HFF-Myc (cell line): ENCODE data around the gene MED27.

Experiments used
- DNase-seq: peaks from one replicate; pipeline ENCODE4 v3.0.0-alpha.2; 2011; ENCODE audit warnings: low read depth; ENCODE audit errors: extremely low read depth
- H3K4me3 ChIP-seq: replicated peaks from 2 replicates; pipeline ENCODE4 v1.5.1; 2011; ENCODE audit warnings: low read depth, mild to moderate bottlenecking, control low read depth, low read length
- TF ChIP-seq, protein P1 (sequence below): IDR thresholded peaks from 2 replicates; pipeline ENCODE4 v1.5.1; 2012; ENCODE audit warnings: mild to moderate bottlenecking, low read depth, low read length, control low read depth; ENCODE audit errors: missing control alignments

The MED27 gene

DNA sequence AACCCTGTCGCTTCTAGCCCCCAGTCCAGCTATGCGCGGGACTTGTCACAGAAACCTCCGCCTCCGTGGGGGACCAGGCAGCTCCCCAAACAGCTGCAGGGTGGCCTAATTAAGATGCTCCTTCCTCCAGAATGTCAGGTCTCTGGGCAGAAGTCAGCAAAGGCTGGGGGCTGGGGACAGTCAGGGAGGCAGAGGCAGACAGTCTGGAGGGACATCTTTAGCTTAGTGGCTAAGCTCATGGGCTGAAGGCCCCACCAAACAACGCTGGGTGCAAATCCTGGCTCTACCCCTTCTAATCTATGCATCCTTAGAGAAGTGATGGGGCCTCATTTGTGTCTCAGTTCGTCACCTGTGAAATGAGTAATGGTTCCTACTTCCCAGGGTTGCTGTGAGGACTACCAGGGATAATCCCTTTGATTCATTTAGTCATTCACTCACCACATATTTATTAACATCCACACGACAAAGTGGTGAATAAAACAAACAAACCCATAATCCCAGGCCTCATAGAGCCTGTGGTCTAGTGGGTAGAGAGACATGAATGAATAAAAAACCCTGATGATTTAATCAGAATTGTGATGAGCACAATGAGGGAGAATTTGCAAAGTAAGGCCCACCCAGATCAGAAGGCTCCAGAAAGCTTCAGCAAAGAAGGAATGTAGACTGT lies 20.2 kb upstream of the MED27 start:
- no peak for DNase-seq
- TF ChIP-seq, protein P1, sequence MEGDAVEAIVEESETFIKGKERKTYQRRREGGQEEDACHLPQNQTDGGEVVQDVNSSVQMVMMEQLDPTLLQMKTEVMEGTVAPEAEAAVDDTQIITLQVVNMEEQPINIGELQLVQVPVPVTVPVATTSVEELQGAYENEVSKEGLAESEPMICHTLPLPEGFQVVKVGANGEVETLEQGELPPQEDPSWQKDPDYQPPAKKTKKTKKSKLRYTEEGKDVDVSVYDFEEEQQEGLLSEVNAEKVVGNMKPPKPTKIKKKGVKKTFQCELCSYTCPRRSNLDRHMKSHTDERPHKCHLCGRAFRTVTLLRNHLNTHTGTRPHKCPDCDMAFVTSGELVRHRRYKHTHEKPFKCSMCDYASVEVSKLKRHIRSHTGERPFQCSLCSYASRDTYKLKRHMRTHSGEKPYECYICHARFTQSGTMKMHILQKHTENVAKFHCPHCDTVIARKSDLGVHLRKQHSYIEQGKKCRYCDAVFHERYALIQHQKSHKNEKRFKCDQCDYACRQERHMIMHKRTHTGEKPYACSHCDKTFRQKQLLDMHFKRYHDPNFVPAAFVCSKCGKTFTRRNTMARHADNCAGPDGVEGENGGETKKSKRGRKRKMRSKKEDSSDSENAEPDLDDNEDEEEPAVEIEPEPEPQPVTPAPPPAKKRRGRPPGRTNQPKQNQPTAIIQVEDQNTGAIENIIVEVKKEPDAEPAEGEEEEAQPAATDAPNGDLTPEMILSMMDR: no peak
- no peak overlapping the region for H3K4me3 ChIP-seq

DNA sequence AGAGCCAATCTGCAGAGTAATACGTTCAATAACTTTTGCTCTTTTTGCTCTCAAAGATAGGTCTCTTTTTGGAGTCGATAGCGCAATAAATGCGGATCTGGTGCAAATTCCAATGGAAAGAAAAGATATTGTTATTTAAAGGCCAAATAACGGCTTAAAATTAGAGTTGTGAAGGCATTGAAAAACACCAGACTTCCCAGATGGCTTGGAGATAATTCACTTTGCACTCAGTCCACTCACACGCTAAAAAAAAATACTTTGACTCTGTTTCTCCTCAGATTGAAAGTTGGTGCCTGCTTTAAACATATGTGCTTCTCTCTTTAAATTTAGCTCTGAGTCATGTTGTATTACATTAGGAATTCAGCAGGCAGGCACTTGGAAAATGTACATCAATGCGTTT lies 19.5 kb upstream of the MED27 start:
- TF ChIP-seq, protein P1: no peak
- DNase-seq: no peak
- no peak overlapping the region for H3K4me3 ChIP-seq

DNA sequence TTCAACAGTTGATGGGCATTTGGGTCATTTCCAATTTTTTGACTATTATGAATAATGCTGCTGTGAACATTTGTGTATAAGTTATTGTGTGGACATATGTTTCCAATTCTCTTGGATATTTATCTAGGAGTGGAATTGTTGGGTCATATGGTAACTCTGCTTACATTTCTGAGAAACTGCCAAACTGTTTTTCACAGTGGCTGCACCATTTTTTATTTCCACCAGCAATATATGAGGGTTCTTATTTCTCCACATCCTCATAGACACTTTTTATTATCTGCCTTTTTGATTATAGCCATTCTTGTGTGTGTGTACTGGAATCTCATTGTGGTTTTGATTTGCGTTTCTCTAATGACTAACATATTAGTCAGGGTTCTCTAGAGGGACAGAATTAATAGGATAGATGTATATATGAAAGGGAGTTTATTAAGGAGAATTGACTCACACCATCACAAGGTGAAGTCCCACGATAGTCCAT lies 14.7 kb upstream of the MED27 start:
- DNase-seq: peak; percentile 84
- no peak overlapping the region for H3K4me3 ChIP-seq
- TF ChIP-seq, protein P1: no peak

DNA sequence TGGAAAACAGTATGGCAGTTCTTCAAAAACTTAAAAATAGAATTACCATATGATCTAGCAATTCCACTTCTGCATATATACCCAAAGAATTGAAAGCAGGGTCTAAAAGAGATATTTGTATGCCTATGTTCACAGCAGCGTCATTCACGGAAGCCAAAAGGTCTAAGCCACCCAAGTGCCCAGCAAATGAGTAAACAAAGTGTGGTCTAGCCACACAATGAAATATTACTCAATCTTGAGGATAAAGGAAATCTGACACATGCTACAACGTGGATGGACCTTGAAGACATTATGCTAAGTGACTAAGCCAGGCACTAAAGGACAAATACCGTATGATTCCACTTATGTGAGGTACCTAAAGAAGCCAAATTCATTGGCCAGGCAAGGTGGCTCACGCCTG lies 11.1 kb upstream of the MED27 start:
- H3K4me3 ChIP-seq: no peak overlapping the region
- TF ChIP-seq, protein P1: no peak
- DNase-seq: no peak

DNA sequence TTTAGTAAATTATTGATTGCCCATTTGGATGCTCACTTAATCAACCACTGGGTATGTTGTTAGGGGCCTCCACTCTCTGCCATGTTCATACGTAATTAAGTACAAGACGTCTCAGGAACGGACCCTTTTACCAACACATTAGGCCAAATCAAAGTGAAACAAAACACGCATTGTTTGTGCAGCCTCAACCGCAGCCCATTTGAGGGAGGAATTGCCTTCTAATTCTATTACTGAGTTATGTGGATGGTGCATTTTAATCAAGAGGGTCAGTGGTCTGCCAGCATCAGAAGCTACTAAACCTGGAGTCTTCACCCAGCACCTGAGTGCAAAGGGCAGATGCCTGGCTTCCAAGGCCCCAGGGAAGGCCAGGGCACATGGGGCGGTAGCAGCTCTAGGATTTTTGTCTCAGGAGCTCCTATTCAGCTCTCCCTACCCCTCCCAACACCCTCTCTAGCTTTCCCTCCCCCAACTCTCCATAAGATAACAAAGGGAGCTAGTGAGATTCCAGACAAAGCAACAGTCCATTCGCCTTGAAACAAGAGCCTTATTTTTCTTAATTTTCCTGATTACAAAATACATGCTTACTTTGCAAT lies 7.9 kb upstream of the MED27 start:
- no peak for DNase-seq
- no peak overlapping the region for H3K4me3 ChIP-seq
- TF ChIP-seq, protein P1: no peak

DNA sequence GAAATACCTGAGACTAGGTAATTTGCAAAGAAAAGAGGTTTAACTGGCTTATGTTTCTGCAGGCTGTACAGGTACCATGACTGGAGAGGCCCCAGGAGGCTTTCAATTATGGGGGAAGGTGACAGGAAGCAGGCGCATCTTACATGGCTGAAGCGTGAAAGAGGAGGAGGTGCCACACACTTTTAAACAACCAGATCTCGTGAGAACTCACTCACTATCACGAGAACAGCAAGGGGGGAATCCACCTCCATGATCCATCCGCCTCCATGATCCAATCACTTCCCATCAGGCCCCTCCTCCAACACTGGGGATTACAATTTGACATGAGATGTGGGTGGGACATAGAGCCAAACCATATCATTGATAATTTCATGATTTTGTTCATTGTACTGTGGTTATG lies 2.5 kb upstream of the MED27 start:
- TF ChIP-seq, protein P1: no peak

More for the DNA sequence above, 2.5 kb upstream of the MED27 start:
- no peak for DNase-seq
- no peak overlapping the region for H3K4me3 ChIP-seq
